Measurements from ENCODE around the gene MAGIX. TPM values are rescaled to one million over a fixed set of nuclear protein-coding genes. Genes with fewer than 3 reads are reported as not detected.
"Not testable (repeated sequence)": the region's sequence is repeated elsewhere in the genome, so short reads cannot be mapped to it uniquely, and the experiment has no call there.

Gene MAGIX
- total RNA-seq, 1 experiment from 2014 or later: 1.9 TPM

DNA sequence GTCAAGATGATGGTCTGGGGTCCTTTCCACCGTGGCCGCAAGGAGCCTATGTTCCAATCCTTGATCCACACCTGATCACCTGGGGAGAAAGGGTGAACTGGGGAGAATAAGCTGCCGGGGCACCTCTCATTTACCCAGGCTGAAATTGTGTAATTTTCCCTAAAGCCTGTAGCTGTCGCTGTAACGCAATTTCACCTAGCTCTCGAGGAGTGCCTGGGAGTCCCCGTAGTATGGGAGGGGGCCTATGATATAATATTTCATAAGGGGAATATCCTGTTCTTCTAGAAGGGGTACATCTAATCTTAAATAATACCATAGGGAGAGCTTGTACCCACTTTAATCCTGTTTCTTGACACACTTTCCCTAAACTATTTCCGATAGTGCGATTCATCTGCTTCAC, 20.3 kb upstream of the MAGIX start:
- not testable (repeated sequence) for H2BK5ac ChIP-seq (ENCODE audit: insufficient read length, low read length); H2AFZ ChIP-seq (ENCODE audit: low read length); H3K23me2 ChIP-seq (ENCODE audit: insufficient read length, low read depth, low read length, poor library complexity, severe bottlenecking); H3K79me1 ChIP-seq (ENCODE audit: insufficient read depth, low read depth, low read length, poor library complexity, severe bottlenecking); H3K18ac ChIP-seq (ENCODE audit: insufficient read length, low read depth, low read length); H3K4me1 ChIP-seq (ENCODE audit: insufficient read depth, low read length); H2BK120ac ChIP-seq (ENCODE audit: low read depth, low read length, poor library complexity, severe bottlenecking); H4K8ac ChIP-seq (replicated peaks; ENCODE audit: insufficient read length, low read depth, low read length); H3K27ac Mint-ChIP-seq; H3K4ac ChIP-seq (ENCODE audit: low read depth, low read length); H4K5ac ChIP-seq (ENCODE audit: insufficient read length, low read depth, low read length); H3K14ac ChIP-seq (ENCODE audit: insufficient read depth, low read length); H2BK15ac ChIP-seq (ENCODE audit: low read depth, low read length); H3K9ac ChIP-seq (ENCODE audit: extremely low read depth, insufficient read length, low read length); H3K27ac ChIP-seq (ENCODE audit: insufficient read length, low read depth, low read length); H3K4me1 Mint-ChIP-seq; H2AK5ac ChIP-seq (ENCODE audit: insufficient read length, low read length); H3K23ac ChIP-seq (ENCODE audit: insufficient read length, low read depth, low read length); DNase-seq; H3K27me3 ChIP-seq (ENCODE audit: insufficient read depth, low read length); H4K91ac ChIP-seq (ENCODE audit: insufficient read length, low read depth, low read length); H3K79me2 ChIP-seq (ENCODE audit: insufficient read depth, low read length); H4K20me1 ChIP-seq (ENCODE audit: control insufficient read depth, insufficient read depth, insufficient read length); H3T11ph ChIP-seq (ENCODE audit: low read length); H3K4me2 ChIP-seq (ENCODE audit: insufficient read depth, insufficient read length, low read length); H2BK20ac ChIP-seq (ENCODE audit: low read depth, low read length, poor library complexity, severe bottlenecking); H2BK12ac ChIP-seq (ENCODE audit: insufficient read length, low read depth, low read length); H3K56ac ChIP-seq (ENCODE audit: insufficient read length, low read depth, low read length); H3K4me3 Mint-ChIP-seq; H3K27me3 Mint-ChIP-seq (ENCODE audit: low read depth)
- no CpG with 5 or more reads among the region's 9 CpGs for WGBS (ENCODE audit: extremely low coverage, insufficient read length, low lambda C conversion rate)
- H3K9me3 ChIP-seq (ENCODE audit: control insufficient read depth, low read depth, low read length): peaks cover 18% of the 10 kb centered on the region
- H3K36me3 Mint-ChIP-seq (ENCODE audit: insufficient read depth in 1 of 3, low read depth in 3 of 3): peaks cover 0 to 15% (median 3%) of the 10 kb centered on the region in 3 experiments; a peak in 6 of 7 replicates
- peaks cover 68% of the 10 kb centered on the region in 2 experiments for H3K9me3 Mint-ChIP-seq
- TF ChIP-seq, protein P1, sequence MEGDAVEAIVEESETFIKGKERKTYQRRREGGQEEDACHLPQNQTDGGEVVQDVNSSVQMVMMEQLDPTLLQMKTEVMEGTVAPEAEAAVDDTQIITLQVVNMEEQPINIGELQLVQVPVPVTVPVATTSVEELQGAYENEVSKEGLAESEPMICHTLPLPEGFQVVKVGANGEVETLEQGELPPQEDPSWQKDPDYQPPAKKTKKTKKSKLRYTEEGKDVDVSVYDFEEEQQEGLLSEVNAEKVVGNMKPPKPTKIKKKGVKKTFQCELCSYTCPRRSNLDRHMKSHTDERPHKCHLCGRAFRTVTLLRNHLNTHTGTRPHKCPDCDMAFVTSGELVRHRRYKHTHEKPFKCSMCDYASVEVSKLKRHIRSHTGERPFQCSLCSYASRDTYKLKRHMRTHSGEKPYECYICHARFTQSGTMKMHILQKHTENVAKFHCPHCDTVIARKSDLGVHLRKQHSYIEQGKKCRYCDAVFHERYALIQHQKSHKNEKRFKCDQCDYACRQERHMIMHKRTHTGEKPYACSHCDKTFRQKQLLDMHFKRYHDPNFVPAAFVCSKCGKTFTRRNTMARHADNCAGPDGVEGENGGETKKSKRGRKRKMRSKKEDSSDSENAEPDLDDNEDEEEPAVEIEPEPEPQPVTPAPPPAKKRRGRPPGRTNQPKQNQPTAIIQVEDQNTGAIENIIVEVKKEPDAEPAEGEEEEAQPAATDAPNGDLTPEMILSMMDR (conservative IDR thresholded peaks at IDR 0.05): peak; percentile 60

DNA sequence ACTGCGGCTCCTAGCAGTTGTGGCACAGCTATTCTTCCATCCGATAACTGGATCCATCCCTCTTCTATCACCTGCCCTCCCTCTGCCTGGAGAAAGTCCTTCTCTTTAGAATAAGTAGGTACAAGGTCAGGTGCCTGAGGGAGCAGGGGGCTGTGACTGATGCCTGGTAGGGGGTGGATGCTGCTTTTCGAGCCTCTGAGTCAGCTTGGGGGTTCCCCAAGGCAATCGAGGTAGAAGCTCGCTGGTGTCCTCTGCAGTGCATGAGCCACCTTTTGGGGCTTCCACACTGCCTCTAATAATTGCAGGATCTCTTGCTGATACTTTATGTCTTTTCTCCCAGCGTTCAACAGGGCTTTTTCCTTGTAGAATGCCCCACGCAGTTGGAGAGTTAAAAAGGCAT, 19.4 kb upstream of the MAGIX start:
- H3K36me3 Mint-ChIP-seq (ENCODE audit: insufficient read depth in 1 of 3, low read depth in 3 of 3): peaks cover 0 to 19% (median 5%) of the 10 kb centered on the region in 3 experiments; a peak in 6 of 7 replicates
- H3K56ac ChIP-seq (ENCODE audit: insufficient read length, low read depth, low read length); H3K27ac ChIP-seq (ENCODE audit: insufficient read length, low read depth, low read length); H3K23ac ChIP-seq (ENCODE audit: insufficient read length, low read depth, low read length); H2BK20ac ChIP-seq (ENCODE audit: low read depth, low read length, poor library complexity, severe bottlenecking); H4K91ac ChIP-seq (ENCODE audit: insufficient read length, low read depth, low read length); H2BK120ac ChIP-seq (ENCODE audit: low read depth, low read length, poor library complexity, severe bottlenecking); H3K4me1 ChIP-seq (ENCODE audit: insufficient read depth, low read length); H2BK5ac ChIP-seq (ENCODE audit: insufficient read length, low read length); DNase-seq; H2AFZ ChIP-seq (ENCODE audit: low read length); H4K8ac ChIP-seq (replicated peaks; ENCODE audit: insufficient read length, low read depth, low read length); H2BK15ac ChIP-seq (ENCODE audit: low read depth, low read length); H2AK5ac ChIP-seq (ENCODE audit: insufficient read length, low read length); H3K14ac ChIP-seq (ENCODE audit: insufficient read depth, low read length); H3K4me3 Mint-ChIP-seq; H3K4ac ChIP-seq (ENCODE audit: low read depth, low read length); H3K4me2 ChIP-seq (ENCODE audit: insufficient read depth, insufficient read length, low read length); H3T11ph ChIP-seq (ENCODE audit: low read length); H3K27me3 Mint-ChIP-seq (ENCODE audit: low read depth); H4K20me1 ChIP-seq (ENCODE audit: control insufficient read depth, insufficient read depth, insufficient read length); H3K27me3 ChIP-seq (ENCODE audit: insufficient read depth, low read length); H3K9ac ChIP-seq (ENCODE audit: extremely low read depth, insufficient read length, low read length); H3K79me1 ChIP-seq (ENCODE audit: insufficient read depth, low read depth, low read length, poor library complexity, severe bottlenecking); H4K5ac ChIP-seq (ENCODE audit: insufficient read length, low read depth, low read length); H3K23me2 ChIP-seq (ENCODE audit: insufficient read length, low read depth, low read length, poor library complexity, severe bottlenecking); H3K27ac Mint-ChIP-seq; H3K4me1 Mint-ChIP-seq; H2BK12ac ChIP-seq (ENCODE audit: insufficient read length, low read depth, low read length); H3K18ac ChIP-seq (ENCODE audit: insufficient read length, low read depth, low read length); H3K79me2 ChIP-seq (ENCODE audit: insufficient read depth, low read length): not testable (repeated sequence)
- H3K9me3 Mint-ChIP-seq: peaks cover 69 to 70% of the 10 kb centered on the region in 2 experiments
- WGBS (ENCODE audit: extremely low coverage, insufficient read length, low lambda C conversion rate): no CpG with 5 or more reads among the region's 7 CpGs
- H3K9me3 ChIP-seq (ENCODE audit: control insufficient read depth, low read depth, low read length): peaks cover 18% of the 10 kb centered on the region

All from H9 (cell line).